HUES6 (cell line): Measurements from ENCODE around the gene MEGF11.
"Not testable (repeated sequence)": the region's sequence is repeated elsewhere in the genome, so short reads cannot be mapped to it uniquely, and the experiment has no call there.

Experiments
- H3K27ac ChIP-seq: 2 replicates; pipeline ENCODE4 v1.7.0; 2013; ENCODE audit warnings: low read depth, mild to moderate bottlenecking, low read length, inconsistent platforms
- H3K27me3 ChIP-seq: 2 replicates; pipeline ENCODE4 v1.6.1; 2013; ENCODE audit warnings: low read length; ENCODE audit not compliant: control insufficient read depth, insufficient read depth
- H3K36me3 ChIP-seq: 2 replicates; pipeline ENCODE4 v1.6.1; 2013; ENCODE audit warnings: low read length; ENCODE audit not compliant: control insufficient read depth, insufficient read depth
- H3K4me1 ChIP-seq: 2 replicates; pipeline ENCODE4 v1.6.1; 2013; ENCODE audit warnings: low read length; ENCODE audit not compliant: control insufficient read depth, insufficient read depth
- H3K4me3 ChIP-seq: 2 replicates; pipeline ENCODE4 v1.5.1; 2013; ENCODE audit warnings: low read depth, low read length
- H3K9ac ChIP-seq: one replicate; pipeline ENCODE4 v1.6.1; 2013; ENCODE audit warnings: mild to moderate bottlenecking, low read length
- H3K9me3 ChIP-seq: 2 replicates; pipeline ENCODE4 v1.6.1; 2013; ENCODE audit warnings: low read depth, low read length; ENCODE audit not compliant: control insufficient read depth, insufficient read depth

Gene MEGF11

DNA sequence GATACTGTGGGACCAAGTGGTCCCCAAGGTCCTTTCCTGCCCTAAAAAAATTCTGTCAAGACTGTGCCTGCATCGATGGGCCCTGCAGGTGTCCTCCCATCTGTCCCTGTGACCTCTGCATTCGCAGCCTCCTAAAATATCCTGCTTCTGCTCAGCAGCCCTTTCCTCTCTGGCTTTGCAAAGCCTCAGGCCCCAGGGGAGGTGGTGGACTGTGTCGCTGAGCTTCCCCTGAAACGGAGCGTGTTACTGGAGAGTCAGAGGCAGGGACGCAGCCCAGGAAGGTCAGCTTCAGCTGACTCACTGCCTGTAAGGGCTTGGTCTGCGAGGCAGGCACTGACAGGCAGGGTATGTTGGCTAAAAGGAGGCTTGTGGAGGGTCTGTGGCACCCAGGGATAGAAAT lies 274.2 kb downstream of the MEGF11 start:
- H3K4me3 ChIP-seq, result no peak overlapping the region
- H3K4me1 ChIP-seq, result peaks cover 23% of the 10 kb centered on the region
- no peaks in the 10 kb centered on the region for H3K36me3 ChIP-seq
- H3K9ac ChIP-seq, result no peak overlapping the region
- no peaks in the 10 kb centered on the region for H3K9me3 ChIP-seq
- peaks cover 10% of the 10 kb centered on the region; the same call in 1 of the 2 replicates for H3K27me3 ChIP-seq
- H3K27ac ChIP-seq, result no peak overlapping the region

DNA sequence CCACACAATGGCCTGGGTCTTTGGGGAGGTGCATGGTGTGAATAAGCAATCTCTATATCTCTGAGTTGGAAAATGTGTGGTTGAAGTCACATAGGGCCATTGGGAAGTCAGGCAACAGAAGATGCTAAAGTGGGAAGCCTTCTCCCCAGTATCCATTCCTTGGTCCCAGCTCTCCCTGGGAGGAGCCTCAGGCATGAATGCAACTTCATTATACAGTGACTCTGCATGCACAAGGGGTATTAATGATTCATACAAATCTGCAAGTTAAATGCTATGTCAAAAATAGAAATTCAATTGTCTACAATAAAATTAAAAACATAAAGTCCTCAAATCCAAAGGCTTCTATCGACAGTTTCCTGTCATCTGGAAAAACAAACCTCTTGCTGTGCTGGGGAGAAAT lies 275.4 kb downstream of the MEGF11 start:
- no peak overlapping the region for H3K4me3 ChIP-seq
- no peaks in the 10 kb centered on the region for H3K36me3 ChIP-seq
- peaks cover 7% of the 10 kb centered on the region; the same call in 1 of the 2 replicates for H3K27me3 ChIP-seq
- no peak overlapping the region for H3K27ac ChIP-seq
- no peak overlapping the region for H3K9ac ChIP-seq
- peaks cover 20% of the 10 kb centered on the region for H3K4me1 ChIP-seq
- no peaks in the 10 kb centered on the region for H3K9me3 ChIP-seq

DNA sequence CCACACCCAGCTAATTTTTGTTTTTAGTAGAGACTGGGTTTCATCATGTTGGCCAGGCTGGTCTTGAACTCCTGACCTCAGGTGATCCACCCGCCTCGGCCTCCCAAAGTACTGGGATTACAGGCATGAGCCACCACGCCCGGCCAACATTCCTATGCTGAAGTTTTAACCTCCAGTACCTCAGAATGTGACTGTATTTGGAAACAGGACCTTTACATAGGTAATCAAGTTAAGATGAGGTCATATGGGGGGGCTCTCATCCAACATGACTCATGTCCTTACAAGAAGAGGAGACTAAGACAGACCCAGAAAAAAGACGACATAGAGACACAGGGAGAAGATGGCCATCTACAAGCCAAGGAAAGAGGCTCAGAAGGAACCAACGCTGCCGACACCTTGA lies 277.4 kb downstream of the MEGF11 start:
- not testable (repeated sequence) for H3K36me3 ChIP-seq, H3K27ac ChIP-seq, H3K4me3 ChIP-seq, H3K27me3 ChIP-seq, H3K9me3 ChIP-seq, H3K9ac ChIP-seq, H3K4me1 ChIP-seq

DNA sequence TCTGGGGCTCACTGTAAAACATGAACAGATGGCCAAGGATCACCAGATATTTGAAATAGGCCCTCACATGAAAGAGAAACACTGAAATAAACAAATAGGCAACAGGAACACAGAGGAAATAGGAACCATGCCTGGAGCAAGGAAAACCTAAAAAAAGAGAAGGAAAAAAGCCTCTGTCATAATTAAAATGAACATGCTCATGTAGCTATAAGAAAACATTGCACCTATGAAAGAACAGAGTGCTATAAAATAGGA lies 281.9 kb downstream of the MEGF11 start:
- no peaks in the 10 kb centered on the region for H3K27me3 ChIP-seq
- no peak overlapping the region for H3K4me3 ChIP-seq
- H3K27ac ChIP-seq, result no peak overlapping the region
- no peaks in the 10 kb centered on the region for H3K9me3 ChIP-seq
- H3K9ac ChIP-seq, result no peak overlapping the region
- H3K36me3 ChIP-seq, result no peaks in the 10 kb centered on the region
- peaks cover 8% of the 10 kb centered on the region; the same call in 1 of the 2 replicates for H3K4me1 ChIP-seq

DNA sequence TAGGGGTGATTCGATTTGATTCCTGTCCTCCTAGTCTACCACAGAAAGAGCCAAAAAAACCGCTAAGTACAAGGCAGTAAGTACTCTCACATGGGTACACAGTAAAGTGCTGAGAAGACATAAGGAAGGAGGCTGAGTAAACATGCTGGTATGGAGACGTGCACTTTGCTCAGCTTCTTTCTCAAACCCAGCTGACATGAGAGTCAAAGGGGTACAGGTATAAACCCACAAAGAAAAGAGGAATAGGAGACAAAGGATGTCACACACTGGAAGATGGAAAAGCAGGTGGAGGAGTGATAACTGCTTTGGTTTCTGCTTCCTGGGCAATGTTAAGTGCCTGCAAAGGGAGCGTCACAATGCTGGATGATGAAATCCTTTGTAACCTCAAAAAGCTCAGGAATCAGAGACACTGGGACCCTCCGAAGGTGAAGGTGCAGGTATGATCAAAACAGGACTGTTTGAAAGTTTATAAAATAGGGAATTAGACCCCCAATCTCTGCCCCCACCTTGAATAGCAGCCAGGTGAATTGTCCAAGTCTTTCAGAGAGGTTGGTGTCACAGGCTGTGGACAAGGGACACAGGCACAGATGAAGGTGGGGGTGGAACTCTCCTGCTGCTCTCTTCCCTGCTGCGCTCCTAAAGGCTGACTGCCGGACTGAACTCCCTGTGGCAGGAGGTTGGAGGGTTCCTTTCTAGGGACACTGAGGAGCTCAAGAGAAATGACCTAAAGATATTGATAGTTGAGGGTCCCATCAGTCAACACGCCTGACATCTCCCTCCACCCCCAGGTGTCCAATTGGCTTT lies 282.4 kb downstream of the MEGF11 start:
- H3K27me3 ChIP-seq, result no peaks in the 10 kb centered on the region
- no peak overlapping the region for H3K4me3 ChIP-seq
- H3K36me3 ChIP-seq, result no peaks in the 10 kb centered on the region
- no peaks in the 10 kb centered on the region for H3K9me3 ChIP-seq
- no peak overlapping the region for H3K9ac ChIP-seq
- H3K4me1 ChIP-seq, result peaks cover 8% of the 10 kb centered on the region; the same call in 1 of the 2 replicates
- H3K27ac ChIP-seq, result no peak overlapping the region

DNA sequence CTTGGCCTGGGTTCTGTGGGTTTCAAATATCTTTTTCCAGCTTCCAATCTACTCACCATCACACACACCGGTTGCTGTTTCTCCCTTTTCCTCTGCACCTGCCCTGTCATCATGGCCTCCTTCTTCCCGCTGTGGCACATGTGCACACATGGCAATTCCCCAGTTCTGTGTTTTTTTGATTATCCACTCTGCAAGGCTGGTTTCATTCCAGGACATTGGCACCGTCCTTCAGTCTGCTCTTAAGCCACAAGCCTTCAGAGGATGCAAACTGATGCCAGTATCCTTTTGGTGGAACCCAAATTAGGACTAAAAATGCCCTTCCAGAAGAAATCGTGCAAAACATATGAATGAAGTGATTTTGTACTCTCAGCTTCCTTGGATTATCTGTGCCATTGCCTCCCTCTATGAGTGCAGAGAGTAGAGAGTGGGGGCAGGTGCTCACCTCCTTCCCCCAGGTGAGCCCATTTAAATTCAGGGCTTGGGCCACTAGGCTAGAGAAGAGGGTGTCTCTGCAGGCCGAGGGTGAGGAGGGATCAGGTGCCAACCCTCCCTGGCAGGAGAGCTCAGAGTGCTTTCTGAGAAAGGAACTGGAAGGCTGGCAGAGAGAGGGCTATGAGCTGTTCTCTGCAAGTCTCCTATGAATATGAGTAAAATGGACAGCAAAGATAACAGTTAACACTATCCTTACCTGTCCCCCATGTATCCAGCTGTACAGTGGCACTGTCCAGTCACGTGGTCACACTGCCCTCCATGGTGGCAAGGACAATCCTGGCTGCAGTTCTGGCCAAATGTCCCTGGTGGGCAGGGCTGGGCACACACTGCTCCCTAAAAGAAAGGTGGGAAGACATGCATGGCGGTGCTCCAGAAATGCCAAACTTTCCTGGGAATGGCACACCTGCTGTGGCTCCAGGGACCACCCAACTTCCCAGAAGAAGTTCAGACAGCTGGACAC lies 283.4 kb downstream of the MEGF11 start:
- no peak overlapping the region for H3K4me3 ChIP-seq
- no peaks in the 10 kb centered on the region for H3K27me3 ChIP-seq
- H3K27ac ChIP-seq, result no peak overlapping the region
- peaks cover 8% of the 10 kb centered on the region; the same call in 1 of the 2 replicates for H3K4me1 ChIP-seq
- no peak overlapping the region for H3K9ac ChIP-seq
- H3K36me3 ChIP-seq, result no peaks in the 10 kb centered on the region
- H3K9me3 ChIP-seq, result no peaks in the 10 kb centered on the region

DNA sequence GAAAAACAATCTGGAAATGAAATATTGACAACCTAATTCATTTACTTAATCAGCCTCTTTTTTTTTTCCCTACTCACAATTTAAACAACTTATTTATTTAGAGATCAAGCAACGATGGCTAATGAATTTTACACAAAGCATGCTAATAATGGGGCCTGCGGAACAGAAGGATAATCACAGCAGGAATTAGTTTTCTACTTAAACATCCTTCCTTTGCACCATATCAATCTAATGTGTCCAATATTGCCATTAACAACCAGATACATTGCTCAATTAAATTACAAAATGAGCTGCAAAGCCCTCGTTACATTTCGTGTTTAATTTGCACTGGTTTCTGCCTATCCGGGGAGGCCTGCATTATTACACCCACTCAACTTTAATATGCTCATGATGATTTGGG lies 285.0 kb downstream of the MEGF11 start:
- Histone ChIP-seq H3K9me3 (no peaks in the 10 kb centered on the region), H3K9ac (no peak overlapping the region), H3K27ac (no peak overlapping the region), H3K36me3 (no peaks in the 10 kb centered on the region), H3K27me3 (no peaks in the 10 kb centered on the region), H3K4me1 (peaks cover 17% of the 10 kb centered on the region), H3K4me3 (no peak overlapping the region)

DNA sequence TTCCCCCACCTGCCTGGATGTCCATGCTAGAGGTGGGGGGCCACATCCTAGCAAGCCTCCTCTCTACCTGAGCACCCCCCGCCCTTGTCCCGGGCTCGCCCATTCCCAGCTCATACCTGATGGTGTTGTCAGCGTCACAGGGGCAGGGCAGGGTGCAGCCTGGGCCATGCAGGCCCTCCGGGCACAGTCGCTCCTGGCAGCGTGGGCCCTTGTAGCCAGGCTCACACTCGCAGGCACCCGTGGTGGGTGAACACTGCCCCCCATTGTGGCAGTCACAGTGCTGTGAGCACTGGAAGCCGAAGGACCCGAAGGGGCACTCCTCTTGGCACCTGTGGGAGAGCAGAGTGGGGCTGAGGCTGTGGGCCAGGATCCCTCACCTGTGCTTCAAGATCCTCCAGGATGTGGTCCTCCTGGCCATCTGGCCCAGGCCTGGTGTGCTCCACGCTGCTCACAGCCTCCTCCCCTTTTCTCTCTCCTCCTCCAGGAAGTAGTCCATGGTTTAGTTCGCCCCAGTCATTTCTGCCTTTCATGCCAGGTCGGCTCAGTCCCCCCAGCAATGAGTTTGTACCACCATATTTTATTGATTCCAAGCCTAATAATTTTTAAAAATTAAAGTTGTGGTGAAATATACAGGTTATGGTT lies 288.6 kb downstream of the MEGF11 start:
- Histone ChIP-seq H3K9me3 (no peaks in the 10 kb centered on the region), H3K36me3 (no peaks in the 10 kb centered on the region), H3K4me3 (no peak overlapping the region), H3K4me1 (peaks cover 9% of the 10 kb centered on the region; the same call in 1 of the 2 replicates), H3K27me3 (no peaks in the 10 kb centered on the region), H3K27ac (no peak overlapping the region), H3K9ac (no peak overlapping the region)

DNA sequence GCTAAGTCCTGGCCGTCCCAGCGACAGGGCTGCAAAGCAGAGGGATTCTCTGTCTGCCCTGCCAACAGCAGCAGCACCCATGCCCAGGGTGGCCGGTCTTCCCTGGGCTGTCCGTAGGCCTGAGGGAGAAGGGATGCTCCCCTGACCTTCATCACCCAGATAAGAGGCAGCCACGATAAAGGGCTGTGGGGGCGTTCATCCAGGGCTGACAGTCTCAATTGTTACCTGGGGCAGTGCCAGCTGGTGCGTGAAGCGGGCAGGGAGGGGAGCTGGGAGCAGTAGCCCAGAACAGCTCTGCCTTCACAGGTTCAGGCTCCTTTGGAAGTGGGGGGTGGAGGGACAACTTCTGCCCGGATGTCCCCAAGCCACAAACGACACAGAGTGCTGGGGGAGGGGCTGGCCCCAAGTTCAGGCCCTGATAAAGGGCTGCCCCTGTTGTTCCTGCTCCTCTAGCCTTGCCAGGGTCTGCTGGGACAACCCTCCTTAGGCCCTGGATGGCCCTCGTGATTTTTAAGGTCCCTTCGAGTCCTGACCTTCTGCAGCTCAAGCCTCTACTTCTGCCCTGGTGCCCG lies 289.6 kb downstream of the MEGF11 start:
- Histone ChIP-seq H3K27ac (no peak overlapping the region), H3K9ac (no peak overlapping the region), H3K36me3 (no peaks in the 10 kb centered on the region), H3K4me1 (peaks cover 9% of the 10 kb centered on the region; the same call in 1 of the 2 replicates), H3K9me3 (no peaks in the 10 kb centered on the region), H3K27me3 (no peaks in the 10 kb centered on the region), H3K4me3 (no peak overlapping the region)

DNA sequence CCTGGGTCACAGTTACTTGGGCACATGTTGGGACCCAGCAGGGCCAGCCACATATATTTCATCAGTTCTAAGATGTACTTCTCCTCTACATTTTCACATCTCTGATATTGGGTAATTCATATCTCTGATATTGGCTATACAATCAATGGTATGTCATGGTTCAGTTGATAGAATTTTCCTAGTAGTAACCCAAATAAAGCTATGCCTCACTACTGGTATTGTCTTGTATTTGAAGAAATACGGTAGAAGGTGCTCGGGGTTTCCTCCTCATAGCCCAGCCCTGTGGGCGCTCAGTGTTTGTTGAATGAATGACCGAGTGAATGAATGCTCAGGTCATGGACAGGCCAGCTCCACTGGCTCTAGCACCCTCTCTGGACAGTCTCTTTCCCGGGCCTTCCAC lies 290.2 kb downstream of the MEGF11 start:
- no peaks in the 10 kb centered on the region for H3K9me3 ChIP-seq
- H3K4me3 ChIP-seq, result no peak overlapping the region
- no peak overlapping the region for H3K27ac ChIP-seq
- H3K36me3 ChIP-seq, result no peaks in the 10 kb centered on the region
- H3K27me3 ChIP-seq, result no peaks in the 10 kb centered on the region
- peaks cover 9% of the 10 kb centered on the region; the same call in 1 of the 2 replicates for H3K4me1 ChIP-seq
- no peak overlapping the region for H3K9ac ChIP-seq
